SK-N-SH (cell line): Measurements from ENCODE around the gene PPP2R3B.

Experiments
- EP300 ChIP-seq, 2 experiments: IDR thresholded peaks; 2 replicates each; pipeline versions ENCODE4 v1.4.0 to v1.6.1; 2012; ENCODE audit warnings: borderline replicate concordance in 1 of 2, low read depth in 1 of 2, low read length in 1 of 2
- EZH2phosphoT487 ChIP-seq: fragments of 200-600 bp; sonication (generic); IDR thresholded peaks from 2 replicates; pipeline ENCODE4 v1.6.1; 2017; ENCODE audit warnings: low read depth, mixed run types, mild to moderate bottlenecking, antibody characterized with exemption, moderate library complexity, borderline replicate concordance
- MEF2A ChIP-seq: IDR thresholded peaks from 2 replicates; pipeline ENCODE4 v1.4.0; 2012; ENCODE audit warnings: low read depth, borderline replicate concordance
- RAD21 ChIP-seq: IDR thresholded peaks from 2 replicates; pipeline ENCODE4 v1.6.1; 2012; ENCODE audit warnings: mild to moderate bottlenecking, low read length
- RXRA ChIP-seq: IDR thresholded peaks from 2 replicates; pipeline ENCODE4 v1.4.0; 2012; ENCODE audit warnings: low read depth, mild to moderate bottlenecking, borderline replicate concordance
- SIN3A ChIP-seq: IDR thresholded peaks from 2 replicates; pipeline ENCODE4 v1.6.1; 2012; ENCODE audit warnings: low read depth, mild to moderate bottlenecking, low read length, moderate library complexity, borderline replicate concordance
- SMC3 ChIP-seq: IDR thresholded peaks from 2 replicates; pipeline ENCODE4 v1.6.1; 2012; ENCODE audit warnings: low read depth, low read length, improper control_type of control experiment
- TCF12 ChIP-seq: IDR thresholded peaks from 2 replicates; pipeline ENCODE4 v1.4.0; 2012
- TF ChIP-seq, protein P1 (sequence below): fragments of 200-600 bp; sonication (generic); IDR thresholded peaks from 2 replicates; pipeline ENCODE4 v1.6.1; 2017; ENCODE audit warnings: antibody characterized with exemption, mild to moderate bottlenecking, moderate library complexity
- TF ChIP-seq, protein P2 (sequence below): IDR thresholded peaks from 2 replicates; pipeline ENCODE4 v1.4.0; 2012; ENCODE audit warnings: low read depth
- TF ChIP-seq, protein P3 (sequence below): IDR thresholded peaks from 2 replicates; pipeline ENCODE4 v1.4.0; 2012; ENCODE audit warnings: low read depth, borderline replicate concordance
- TF ChIP-seq, protein P4 (sequence below): IDR thresholded peaks from 2 replicates; pipeline ENCODE4; 2012

DNA sequence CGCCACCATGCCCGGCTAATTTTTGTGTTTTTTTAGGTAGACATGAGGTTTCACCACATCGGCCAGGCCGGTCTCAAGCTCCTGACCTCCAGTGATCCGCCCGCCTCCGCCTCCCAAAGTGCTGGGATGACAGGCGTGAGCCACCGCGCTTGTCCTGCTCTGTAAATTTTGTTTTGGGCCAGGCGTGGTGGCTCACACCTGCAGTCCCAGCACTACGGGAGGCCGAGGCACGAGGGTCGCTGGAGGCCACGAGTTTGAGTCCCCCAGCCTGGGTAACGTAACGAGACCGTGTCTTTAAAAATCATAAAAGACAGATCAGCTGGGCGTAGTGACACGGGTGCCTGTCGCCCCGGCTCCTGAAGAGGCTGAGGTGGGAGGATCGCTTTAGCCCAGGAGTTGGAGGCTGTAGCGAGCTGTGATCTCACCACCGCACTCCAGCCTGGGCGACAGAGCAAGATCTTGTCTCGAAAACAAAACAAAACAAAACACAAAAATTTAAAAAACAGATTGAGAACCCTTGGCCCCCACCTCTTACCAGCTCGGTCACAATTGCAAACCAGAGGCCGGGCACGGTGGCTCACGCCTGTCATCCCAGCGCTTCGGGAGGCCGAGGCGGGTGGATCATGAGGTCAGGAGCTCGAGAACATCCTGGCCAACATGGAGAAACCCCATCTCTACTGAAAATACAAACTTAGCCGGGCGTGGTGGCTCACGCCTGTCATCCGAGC is 34.0 kb upstream of the PPP2R3B start:
- TF ChIP-seq, protein P1, sequence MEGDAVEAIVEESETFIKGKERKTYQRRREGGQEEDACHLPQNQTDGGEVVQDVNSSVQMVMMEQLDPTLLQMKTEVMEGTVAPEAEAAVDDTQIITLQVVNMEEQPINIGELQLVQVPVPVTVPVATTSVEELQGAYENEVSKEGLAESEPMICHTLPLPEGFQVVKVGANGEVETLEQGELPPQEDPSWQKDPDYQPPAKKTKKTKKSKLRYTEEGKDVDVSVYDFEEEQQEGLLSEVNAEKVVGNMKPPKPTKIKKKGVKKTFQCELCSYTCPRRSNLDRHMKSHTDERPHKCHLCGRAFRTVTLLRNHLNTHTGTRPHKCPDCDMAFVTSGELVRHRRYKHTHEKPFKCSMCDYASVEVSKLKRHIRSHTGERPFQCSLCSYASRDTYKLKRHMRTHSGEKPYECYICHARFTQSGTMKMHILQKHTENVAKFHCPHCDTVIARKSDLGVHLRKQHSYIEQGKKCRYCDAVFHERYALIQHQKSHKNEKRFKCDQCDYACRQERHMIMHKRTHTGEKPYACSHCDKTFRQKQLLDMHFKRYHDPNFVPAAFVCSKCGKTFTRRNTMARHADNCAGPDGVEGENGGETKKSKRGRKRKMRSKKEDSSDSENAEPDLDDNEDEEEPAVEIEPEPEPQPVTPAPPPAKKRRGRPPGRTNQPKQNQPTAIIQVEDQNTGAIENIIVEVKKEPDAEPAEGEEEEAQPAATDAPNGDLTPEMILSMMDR: no peak
- TF ChIP-seq RAD21: no peak
- TF ChIP-seq, protein P2, sequence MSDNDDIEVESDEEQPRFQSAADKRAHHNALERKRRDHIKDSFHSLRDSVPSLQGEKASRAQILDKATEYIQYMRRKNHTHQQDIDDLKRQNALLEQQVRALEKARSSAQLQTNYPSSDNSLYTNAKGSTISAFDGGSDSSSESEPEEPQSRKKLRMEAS: no peak
- no peak for TF ChIP-seq TCF12
- TF ChIP-seq EZH2phosphoT487: no peak
- TF ChIP-seq SMC3: no peak
- TF ChIP-seq, protein P3, sequence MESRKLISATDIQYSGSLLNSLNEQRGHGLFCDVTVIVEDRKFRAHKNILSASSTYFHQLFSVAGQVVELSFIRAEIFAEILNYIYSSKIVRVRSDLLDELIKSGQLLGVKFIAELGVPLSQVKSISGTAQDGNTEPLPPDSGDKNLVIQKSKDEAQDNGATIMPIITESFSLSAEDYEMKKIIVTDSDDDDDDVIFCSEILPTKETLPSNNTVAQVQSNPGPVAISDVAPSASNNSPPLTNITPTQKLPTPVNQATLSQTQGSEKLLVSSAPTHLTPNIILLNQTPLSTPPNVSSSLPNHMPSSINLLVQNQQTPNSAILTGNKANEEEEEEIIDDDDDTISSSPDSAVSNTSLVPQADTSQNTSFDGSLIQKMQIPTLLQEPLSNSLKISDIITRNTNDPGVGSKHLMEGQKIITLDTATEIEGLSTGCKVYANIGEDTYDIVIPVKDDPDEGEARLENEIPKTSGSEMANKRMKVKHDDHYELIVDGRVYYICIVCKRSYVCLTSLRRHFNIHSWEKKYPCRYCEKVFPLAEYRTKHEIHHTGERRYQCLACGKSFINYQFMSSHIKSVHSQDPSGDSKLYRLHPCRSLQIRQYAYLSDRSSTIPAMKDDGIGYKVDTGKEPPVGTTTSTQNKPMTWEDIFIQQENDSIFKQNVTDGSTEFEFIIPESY: no peak
- TF ChIP-seq, protein P4, sequence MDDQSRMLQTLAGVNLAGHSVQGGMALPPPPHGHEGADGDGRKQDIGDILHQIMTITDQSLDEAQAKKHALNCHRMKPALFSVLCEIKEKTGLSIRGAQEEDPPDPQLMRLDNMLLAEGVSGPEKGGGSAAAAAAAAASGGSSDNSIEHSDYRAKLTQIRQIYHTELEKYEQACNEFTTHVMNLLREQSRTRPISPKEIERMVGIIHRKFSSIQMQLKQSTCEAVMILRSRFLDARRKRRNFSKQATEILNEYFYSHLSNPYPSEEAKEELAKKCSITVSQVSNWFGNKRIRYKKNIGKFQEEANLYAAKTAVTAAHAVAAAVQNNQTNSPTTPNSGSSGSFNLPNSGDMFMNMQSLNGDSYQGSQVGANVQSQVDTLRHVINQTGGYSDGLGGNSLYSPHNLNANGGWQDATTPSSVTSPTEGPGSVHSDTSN: no peak
- no peak for TF ChIP-seq EP300 (IDR thresholded peaks at IDR 0.05; ENCODE audit: borderline replicate concordance in 1 of 2, low read depth in 1 of 2, low read length in 1 of 2)
- TF ChIP-seq SIN3A: no peak
- TF ChIP-seq RXRA: no peak
- no peak for TF ChIP-seq MEF2A
